Measurements from ENCODE around the gene SUSD6.
"Not testable (repeated sequence)": the region's sequence is repeated elsewhere in the genome, so short reads cannot be mapped to it uniquely, and the experiment has no call there.

The SUSD6 gene

DNA sequence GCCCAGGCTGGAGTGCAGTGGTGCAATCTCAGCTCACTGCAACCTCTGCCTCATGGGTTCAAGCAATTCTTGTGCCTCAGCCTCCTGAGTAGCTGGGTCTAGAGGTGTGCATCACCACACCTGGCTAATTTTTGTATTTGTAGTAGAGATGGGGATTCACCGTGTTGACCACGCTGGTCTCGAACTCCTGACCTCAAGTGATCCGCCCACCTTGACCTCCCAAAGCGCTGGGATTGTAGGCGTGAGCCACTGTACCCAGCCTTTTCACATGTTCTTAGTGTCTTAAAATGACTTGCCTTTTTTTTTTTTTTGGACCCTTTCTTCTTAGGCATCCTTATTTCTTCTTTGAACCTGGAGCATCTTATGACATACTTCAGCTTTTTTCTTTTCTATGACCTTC, 87.8 kb downstream of the SUSD6 start:
- DNase-seq: not testable (repeated sequence)

DNA sequence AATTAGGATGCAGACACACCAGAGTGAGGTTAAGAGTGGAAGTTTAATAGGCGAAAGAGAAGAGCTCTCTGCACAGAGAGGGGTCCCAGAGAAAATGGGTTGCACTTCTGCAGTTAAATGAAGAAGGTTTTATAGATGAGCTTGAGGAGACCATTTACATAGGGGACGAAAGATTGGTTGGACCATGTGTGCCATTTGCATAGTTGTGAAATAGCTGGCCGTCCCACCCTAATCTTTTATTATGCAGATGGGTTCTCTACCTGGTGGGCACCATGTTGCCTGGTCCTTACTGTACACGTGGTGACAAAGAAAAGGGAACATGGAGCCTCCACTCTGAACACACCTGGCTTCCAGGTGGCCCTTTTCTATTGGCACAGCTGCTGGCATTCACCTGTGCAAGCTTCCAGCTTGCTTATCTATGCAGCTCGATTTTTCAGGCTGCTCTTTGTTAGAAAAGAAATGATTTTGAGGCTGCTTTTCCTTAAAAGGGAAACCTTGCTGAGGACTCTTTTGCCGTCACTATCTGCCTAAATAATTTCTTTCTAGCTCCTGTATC, 88.4 kb downstream of the SUSD6 start:
- DNase-seq: no peak

DNA sequence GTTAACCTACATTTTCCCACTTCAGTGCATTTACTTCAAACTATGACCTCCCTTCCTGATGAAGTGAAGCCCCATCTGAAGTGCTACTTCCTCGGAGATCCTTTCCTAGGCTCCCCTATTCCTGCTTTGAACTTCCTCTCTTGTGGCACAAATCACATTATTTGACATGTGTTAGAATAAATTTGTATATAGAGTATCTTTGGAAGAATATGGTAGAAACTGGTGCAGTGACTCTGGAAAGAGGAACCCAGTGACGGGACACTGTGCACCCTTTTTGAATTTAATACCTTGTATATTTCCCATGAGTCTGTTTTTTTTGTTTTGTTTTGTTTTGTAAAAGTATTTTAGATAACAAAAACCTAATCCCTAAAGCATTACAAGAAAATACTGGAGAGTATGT, 89.2 kb downstream of the SUSD6 start:
- peak; percentile 13 for DNase-seq

DNA sequence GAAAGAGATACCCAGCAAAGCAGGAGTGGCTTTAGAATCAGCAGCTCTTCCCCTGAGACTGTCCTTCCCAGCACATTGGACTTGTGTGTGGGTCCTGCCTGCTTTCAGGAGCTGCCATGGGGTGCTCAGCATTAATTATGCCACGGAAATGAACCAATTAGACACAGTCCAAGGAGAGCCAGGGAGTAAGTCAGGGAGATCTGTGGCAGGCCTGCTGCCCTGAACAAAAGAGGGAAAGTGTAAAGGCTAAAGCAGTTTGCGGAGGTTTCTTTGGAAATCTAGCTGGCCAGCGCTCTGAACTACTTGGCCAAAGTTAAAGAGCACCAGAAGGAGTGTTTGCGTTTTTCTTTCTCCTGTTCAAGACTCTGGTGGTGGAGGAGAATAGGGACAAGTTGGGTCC, 89.9 kb downstream of the SUSD6 start:
- DNase-seq: no peak

GRCh38 chr14:69701857-69702256, 90.5 kb downstream of the SUSD6 start:
- peak; percentile 79 for DNase-seq

GRCh38 chr14:69703047-69704039, 91.9 kb downstream of the SUSD6 start:
- peak; percentile 93 for DNase-seq

GRCh38 chr14:69704319-69704718, 92.9 kb downstream of the SUSD6 start:
- no peak for DNase-seq

DNA sequence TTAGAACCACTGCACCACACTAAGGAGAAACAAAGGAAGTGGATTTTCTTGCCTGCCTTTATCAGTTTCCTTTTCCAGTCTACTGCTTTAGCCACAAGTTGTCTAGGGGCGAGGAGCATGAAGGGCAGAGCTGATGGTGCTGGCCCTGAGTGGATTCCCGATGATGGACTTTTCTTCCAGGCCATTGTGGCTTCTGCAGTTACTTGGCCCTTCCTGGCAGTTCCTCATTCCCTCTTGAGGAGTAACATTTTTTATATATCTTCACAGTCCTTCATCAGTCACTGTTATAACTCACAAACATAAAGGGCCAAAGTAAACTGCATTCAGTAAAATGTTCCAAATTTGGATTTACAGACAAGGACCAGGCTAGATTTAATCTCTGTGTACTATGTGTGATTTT, 94.3 kb downstream of the SUSD6 start:
- no peak for DNase-seq

DNA sequence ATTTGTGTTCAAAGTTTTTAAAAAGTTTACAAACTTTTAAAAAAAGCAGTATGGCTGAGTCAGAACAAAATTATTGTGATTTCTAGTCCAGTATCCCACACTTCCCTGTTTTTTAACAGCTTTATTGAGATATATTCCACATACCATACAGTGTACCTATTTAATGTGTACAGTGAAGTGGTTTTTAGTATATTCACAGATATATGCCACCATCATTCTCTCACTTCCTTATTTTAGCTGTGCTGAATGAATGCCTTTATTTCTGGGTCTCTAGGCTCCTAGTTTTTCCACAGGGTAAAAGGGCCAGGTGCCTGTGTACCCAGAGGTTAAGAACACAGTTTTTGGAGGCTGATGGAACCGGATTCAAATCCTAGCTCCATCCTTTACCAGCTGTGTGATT, 96.7 kb downstream of the SUSD6 start:
- DNase-seq: peak; percentile 65

DNA sequence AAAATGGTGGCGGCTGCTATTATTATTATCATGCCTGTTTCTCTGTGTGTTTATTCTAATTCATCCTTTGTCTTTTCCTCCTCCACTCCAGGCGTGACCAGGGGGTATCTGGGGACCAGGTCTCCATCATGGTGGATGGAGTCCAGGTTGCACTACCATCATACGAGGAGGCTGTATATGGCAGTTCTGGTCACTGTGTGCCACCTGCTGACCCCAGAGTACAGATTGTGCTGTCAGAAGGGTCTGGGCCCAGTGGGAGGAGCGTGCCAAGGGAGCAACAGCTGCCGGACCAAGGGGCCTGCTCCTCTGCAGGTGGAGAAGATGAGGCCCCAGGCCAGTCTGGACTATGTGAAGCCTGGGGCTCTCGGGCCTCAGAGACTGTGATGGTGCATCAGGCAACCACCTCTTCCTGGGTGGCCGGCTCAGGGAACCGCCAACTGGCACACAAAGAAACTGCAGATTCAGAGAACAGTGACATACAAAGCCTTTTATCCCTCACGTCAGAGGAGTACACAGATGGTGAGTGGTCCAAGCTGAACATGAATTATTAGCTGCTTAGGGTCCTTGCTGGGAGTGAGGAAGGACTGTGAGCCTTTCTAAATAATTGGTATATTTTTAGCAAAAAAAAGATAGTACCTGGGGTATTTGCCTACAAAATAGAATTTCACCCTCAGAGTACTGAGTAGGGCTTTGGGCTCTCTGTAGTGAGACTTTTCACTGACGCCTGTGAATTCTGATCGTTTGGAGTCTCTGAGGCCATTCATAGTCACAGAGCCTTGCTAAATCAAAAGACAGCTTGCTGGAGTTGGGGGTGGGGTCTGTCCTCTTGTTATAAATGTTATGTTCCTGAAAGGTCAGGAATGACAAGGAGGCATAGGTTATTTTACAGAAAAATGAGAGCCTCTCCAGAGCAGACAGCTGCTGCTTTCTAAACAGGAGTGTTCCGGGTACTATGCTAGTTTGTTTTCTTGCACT, 97.5 kb downstream of the SUSD6 start:
- DNase-seq: peak; percentile 24

- DNase-seq: peak; percentile 92
Measured at GRCh38 chr14:69710378-69710777, 99.0 kb downstream of the SUSD6 start.

- no peak for DNase-seq
Measured at GRCh38 chr14:69711065-69711464, 99.7 kb downstream of the SUSD6 start.

DNA sequence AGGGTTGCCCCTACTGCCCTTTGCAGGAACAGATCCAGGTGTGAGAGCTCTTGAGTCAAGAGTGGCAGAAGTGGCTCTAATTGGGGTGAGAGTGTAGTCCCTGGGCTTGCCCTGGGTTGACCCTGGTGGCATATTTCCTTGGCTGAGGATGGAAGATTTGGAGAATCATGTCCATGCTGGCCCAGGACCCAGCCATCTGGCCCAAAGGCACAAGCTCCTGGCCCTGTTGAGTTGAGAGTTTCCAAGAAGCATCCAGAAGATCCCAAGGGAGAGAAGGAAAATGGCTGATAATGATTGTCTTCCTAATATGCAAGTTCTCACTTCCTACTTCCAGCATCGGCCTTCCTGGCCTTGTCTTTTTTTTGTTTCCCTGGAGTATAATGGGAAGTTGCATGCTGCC, 100.1 kb downstream of the SUSD6 start:
- no peak for DNase-seq

DNA sequence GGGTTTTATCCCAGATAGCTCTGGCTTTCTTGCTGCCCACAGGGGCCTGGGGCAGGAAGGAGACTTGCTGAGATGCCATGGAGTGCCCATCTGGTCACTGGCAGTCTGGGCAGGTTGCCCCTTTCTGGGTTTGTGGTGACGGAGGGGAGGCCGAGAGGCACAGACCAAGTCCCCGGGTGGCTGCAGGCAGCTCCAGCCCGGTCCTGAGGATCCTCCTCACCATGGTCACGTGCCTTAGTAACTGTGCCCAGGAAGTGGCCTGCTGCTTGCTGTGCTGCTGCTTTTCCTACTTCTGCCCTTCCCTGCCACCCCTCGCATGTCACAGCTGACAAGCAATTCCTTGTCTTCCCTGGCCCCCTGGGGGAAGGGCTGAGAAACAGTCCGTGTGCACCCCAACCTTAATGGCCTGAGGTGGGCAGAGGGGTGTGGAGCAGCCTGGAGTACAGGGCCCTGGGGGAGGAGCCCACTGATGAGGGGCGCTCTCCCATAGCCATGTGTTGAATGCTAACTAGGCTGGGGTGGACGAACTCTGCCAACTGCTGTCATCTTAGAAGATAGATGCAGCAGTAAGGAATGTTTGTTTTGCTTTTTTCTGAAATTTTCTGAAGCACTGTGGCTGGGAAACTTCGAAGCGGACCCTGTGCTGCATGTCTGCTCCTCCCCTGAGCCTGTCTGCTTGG, 100.6 kb downstream of the SUSD6 start:
- DNase-seq: no peak

DNA sequence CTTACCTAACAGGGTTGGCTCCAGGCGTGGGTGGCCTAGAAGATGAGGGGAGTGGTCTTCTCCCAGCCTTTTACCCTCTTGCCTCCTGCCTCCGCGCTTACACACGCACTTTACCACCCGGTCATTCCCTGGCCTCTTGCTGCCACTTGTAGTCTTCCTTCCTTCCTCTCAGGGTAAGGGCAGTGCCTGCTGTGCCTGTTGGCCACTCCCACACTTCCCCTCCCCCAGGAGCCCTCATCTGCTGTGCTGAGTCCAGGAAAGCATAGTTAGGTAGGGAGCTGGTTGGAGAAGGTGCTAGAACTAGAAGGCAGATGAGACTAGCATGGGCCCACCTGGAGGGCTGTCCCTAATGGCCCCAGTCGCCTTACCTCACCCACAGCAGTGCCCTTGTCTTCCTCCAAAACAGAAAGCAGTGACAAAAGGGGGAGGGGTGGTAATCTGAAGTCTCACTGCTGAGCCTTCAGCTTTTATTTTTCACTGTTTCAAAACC, 101.2 kb downstream of the SUSD6 start:
- DNase-seq: no peak

DNA sequence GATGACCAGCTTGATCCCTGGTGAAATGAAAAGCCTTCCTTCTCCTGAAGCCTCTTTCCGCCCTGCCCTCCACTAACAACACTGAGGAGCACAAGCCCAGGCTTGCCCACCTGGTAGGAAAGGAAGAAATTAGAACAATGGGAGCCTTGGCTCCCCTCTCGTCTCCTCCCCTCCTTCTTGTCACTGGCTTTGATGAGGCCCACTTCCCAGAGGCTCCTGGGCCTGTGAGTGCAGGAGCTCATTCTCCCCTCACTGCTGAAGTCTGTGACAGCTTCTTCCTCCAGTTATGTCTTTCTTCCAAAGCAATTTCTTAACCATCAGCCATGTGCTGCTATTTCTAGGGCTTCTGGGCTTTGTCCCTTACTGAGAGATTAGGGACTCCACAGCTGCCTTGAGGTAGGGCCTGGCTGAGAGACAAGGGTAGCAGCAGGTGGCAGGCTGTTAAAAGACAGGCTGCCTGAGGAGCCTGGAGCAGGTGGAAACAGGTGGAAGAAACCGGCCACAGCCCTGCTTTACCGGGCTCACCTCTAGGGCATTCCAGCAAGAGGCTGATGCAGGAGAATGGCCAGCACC, 101.9 kb downstream of the SUSD6 start:
- no peak for DNase-seq

DNA sequence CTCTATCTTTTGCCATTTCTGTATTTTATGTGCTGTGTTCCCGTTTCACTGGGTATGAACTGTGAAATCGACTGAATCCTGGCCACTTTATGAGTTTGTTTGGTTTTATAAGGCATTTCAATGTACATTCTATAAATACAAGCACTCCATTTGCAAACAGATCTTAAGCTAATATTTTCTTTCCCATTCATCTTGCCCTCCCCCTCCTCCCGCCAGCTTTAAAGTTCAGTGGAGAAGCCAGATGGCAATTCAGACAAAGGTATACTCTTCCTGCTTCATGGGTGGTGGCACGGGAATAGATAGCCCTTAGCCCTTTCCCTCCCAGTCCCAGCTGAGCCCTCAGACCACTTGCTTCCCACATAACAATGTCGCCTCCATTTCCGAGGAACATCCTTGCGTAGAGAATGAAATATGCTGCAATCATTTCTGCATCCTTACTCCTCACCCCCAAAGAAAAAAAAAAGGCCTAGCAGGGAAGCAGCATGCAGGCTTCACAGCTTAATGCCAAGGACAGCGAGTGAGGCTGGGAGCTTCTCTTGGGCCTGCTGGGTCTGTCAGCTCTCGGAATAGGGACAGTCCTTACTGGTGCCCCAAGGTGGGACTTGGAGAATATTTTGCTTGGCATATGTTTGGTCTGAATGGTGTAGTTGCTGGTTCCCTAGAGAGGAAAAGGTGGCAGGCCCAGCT, 102.7 kb downstream of the SUSD6 start:
- no peak for DNase-seq

GRCh38 chr14:69715725-69716477, 104.5 kb downstream of the SUSD6 start:
- DNase-seq: no peak

- DNase-seq: peak; percentile 97
Measured at GRCh38 chr14:69716478-69717187, 105.2 kb downstream of the SUSD6 start.

- not testable (repeated sequence) for DNase-seq
Measured at GRCh38 chr14:69718614-69719013, 107.2 kb downstream of the SUSD6 start.
